ENCODE data around the gene YIF1A.

DNA sequence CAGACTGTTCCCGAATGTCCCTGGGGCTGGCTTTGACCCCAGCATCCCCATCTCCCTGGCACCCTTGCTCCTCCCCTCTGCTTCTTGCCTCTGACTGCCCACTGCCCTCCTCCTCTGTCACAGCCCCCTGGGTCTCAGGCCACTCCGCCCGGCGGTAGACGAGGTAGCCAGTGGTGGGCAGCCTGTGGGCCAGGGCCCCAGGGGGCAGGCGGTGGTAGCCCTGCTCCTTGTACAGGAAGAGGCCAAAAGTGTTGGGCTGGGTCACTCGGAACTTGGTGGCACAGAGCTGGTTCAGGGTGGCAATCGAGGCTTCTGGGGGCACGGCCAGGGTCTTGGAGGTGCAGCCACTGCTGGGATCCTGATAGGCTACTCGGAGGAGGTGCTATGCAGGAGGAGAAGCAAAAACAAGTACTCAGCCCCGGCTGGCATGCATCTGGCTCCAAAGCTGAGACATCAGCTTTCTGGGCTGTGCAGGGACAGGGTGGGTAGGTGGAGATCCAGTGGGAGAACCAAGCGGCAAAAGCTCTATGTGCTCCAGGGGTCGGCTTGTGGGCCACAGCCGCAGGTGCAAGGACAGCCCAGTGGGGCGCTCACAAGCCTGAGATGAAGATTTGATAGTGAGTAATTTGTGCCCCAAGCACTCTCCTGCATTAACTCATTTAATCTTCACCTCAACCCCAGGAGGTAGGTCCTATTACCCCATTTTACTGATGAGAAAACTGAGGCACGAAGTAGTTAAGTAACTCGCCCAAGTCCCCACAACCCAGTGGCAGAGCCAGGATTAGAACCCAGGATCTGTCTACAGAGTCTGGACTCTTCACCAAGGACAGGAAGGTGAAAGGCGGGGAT lies 43.7 kb upstream of the YIF1A start:
- no peak for TF ChIP-seq POLR2AphosphoS5 (IDR thresholded peaks at IDR 0.05)
- TF ChIP-seq, protein P1, sequence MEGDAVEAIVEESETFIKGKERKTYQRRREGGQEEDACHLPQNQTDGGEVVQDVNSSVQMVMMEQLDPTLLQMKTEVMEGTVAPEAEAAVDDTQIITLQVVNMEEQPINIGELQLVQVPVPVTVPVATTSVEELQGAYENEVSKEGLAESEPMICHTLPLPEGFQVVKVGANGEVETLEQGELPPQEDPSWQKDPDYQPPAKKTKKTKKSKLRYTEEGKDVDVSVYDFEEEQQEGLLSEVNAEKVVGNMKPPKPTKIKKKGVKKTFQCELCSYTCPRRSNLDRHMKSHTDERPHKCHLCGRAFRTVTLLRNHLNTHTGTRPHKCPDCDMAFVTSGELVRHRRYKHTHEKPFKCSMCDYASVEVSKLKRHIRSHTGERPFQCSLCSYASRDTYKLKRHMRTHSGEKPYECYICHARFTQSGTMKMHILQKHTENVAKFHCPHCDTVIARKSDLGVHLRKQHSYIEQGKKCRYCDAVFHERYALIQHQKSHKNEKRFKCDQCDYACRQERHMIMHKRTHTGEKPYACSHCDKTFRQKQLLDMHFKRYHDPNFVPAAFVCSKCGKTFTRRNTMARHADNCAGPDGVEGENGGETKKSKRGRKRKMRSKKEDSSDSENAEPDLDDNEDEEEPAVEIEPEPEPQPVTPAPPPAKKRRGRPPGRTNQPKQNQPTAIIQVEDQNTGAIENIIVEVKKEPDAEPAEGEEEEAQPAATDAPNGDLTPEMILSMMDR (IDR thresholded peaks at IDR 0.05 in 8 of 11, conservative IDR thresholded peaks at IDR 0.05 in 3 of 11): no peak
- TF ChIP-seq POLR2A (IDR thresholded peaks at IDR 0.05): no peak
